Suppressor macrophage (primary cell): ENCODE data around the gene ITPR2.
"Not testable (repeated sequence)": the region's sequence is repeated elsewhere in the genome, so short reads cannot be mapped to it uniquely, and the experiment has no call there.

Source experiments
- DNase-seq, 4 experiments: peaks; one replicate each; pipeline ENCODE4 v3.0.0-alpha.2; 2020 to 2022

Gene ITPR2

DNA sequence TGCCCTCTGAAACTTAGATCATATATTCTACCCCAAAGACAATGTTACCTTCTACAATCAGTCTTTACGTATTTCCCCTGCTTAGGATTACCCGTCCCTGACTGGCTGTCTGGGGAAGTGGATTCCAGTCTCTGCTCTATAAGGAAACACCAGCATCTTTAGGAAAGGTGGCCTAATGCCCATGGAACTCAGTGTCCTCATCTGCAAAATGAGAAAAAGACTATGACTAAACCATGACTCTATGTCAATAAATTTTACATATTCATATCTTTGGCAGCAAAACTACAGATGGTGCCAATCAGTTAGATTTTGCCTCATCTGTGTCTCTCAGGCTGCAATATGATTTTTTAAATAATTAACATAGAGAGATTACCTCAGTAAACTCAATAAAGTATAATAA is 133.8 kb downstream of the ITPR2 start:
- no peak for DNase-seq

DNA sequence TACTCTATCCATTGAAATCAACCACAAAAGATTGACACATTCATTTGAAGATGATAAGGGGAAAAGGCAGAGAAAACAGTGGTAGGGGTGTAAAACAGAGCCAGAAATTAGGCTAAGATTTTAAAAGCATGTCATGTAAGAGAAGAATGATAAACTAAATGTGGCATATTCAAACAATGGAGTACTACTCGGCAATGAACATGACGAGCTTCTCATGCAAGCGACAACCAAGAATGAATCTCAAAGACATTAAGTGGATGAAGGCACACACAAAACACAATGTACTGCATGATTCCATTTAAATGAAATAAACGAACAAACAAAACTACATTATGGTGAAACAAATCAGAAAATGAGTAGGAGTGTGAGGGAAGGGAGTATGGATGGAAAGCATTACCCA is 134.8 kb downstream of the ITPR2 start:
- no peak for DNase-seq

DNA sequence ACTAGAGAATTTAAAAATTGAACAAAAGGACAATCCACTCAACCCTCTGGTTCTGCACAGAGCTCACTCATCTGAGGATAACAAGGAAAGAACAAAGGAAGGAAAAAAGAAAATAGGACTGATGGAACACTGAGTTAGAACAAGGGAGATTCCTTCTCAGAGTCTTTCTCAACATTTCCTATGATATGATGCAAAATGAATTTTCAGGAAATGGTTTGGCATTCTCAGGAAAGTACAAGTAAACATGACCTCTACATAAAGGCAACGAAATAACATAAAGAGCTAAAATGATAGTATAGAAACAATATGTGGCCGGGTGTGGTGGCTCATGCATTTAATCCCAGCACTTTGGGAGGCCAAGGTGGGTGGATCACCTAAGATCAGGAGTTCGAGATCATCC is 135.8 kb downstream of the ITPR2 start:
- DNase-seq, result no peak

GRCh38 chr12:26696613-26697092 is 136.3 kb downstream of the ITPR2 start:
- no peak for DNase-seq

GRCh38 chr12:26696048-26696612 is 136.9 kb downstream of the ITPR2 start:
- no peak for DNase-seq

DNA sequence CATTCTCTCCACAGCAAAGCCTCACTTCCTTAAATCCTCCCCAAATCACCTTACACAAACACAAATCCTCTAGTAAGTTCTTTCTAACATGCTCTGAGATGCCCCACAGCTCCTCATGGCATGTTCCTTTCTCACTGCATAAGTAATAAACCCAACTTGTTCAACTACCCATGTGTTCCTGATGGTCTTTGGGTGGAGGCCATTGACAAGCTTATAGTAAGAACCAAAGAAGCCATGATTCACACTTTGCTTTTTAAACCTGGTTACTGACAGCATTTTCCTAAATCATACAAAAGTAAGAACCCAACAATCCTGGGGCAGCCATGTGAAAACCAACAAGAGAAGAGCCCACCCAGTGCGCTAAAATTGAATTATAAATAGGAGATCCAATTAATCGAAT is 138.6 kb downstream of the ITPR2 start:
- DNase-seq, result no peak

- no peak for DNase-seq
These were observed 140.6 kb downstream of the ITPR2 start for GRCh38 chr12:26692407-26692806.

DNA sequence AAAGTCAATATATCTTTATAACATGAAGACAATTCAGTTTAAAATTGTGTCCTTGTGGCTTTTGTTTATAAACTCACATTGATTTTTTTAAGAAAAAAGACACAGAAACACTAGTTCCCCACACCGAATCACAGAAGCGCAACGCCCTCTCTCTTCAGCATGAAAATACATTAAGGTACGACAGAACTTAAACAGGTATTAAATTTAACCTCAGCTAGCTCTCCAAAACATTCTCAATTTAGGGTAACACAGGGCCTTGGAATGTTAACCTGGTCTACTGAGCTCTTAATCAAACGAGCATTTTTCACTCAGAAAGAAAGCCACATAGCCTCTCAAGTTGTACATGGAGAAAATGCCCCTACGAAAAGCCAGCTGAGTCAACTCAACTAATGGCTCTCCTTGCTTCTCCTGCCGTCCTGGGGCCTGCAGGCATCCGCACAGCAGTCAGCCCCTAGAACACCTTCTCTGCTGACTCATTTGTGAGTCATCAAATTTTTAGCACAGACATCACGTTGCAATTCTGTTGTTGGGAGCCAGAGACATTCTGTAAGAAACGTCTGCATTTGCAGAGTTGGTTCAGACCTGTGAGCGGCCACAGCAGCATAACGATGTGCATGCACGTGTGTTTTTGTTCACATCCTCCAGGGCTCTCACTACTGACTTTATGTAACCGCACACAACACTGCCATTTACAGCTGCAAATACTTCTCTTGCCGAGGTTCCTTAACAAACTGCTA is 141.6 kb downstream of the ITPR2 start:
- no peak for DNase-seq

GRCh38 chr12:26690601-26691000 is 142.4 kb downstream of the ITPR2 start:
- no peak for DNase-seq

- DNase-seq, result no peak
These were observed 143.6 kb downstream of the ITPR2 start for GRCh38 chr12:26689281-26689841.

DNA sequence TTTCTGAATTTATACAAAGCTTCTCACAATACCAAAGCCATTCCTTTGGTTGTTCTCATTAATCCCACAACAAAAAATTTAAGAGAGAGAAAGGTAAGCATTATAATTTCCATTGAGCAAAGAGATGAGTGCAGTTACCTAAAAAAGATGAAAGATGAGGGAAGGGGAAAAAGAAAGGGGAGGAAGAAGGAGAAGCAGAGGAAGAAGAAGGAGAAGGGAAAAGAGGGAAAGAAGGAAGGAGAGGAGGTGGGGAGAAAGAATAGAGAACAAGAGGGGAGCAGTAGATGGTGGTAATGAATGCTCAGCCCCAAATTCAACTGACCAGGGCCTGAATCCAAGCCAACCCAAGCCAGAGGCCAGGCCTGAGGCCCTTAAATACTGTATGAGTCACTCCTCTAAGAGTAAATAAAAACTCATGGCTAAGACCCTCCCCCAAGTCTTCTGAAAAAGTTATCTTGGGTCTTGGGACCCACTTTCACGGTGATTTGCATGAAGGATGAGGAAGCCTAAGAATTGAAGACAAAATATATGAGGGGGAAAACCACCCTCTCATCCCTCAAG is 144.6 kb downstream of the ITPR2 start:
- DNase-seq, result no peak

GRCh38 chr12:26686408-26686807 is 146.6 kb downstream of the ITPR2 start:
- DNase-seq, result no peak

DNA sequence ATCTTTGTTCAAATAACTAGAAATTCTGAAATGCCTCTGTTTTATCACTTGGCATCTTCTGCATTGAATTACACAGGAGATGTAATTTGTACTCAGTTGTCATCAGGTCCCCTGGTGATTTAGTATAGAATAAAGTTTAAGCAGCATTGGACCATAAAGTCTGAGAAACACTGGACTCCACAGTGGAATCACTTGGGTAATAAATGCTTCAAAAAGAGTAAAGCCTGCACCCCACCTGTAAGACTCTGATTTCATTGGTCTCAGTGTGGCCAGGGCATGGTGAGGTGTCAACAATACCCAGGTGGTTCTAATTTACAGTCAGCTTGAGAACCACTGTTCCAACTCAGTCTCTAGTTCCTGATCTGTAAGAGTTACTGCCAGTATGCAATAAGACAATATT is 148.9 kb downstream of the ITPR2 start:
- no peak for DNase-seq

GRCh38 chr12:26683443-26683842 is 149.6 kb downstream of the ITPR2 start:
- no peak for DNase-seq

- DNase-seq, result no peak
These were observed 152.1 kb downstream of the ITPR2 start for GRCh38 chr12:26680727-26681455.

- no peak for DNase-seq
These were observed 154.0 kb downstream of the ITPR2 start for GRCh38 chr12:26678697-26679660.

DNA sequence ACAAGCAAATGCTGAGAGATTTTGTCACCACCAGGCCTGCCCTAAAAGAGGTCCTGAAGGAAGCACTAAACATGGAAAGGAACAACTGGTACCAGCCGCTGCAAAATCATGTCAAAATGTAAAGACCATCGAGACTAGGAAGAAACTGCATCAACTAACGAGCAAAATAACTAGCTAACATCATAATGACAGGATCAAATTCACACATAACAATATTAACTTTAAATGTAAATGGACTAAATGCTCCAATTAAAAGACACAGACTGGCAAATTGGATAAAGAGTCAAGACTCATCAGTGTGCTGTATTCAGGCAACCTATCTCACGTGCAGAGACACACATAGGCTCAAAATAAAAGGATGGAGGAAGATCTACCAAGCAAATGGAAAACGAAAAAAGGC is 161.5 kb downstream of the ITPR2 start:
- DNase-seq, result not testable (repeated sequence)

- DNase-seq, result peak in 1 of 4 experiments; percentile 8
These were observed 164.1 kb downstream of the ITPR2 start for GRCh38 chr12:26668847-26669246.

DNA sequence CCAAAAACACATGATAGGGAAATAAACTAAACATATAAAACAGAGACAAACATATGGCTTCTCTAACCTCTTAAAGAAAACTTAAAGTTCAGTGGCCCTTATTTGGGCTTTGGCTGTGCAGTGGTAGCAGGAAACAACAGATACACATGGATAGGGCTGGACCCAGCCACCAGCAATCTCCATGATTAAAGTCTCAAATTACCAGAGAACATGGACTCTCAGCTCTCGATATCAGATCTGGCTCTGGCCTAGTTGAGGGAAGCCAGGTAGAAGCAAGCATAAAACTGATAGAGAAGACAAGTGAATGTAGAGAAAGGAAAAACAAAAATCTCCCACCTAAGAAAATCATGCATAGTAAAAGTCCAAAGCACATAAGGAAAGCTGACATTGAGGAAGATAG is 164.8 kb downstream of the ITPR2 start:
- no peak for DNase-seq

- no peak for DNase-seq
These were observed 166.7 kb downstream of the ITPR2 start for GRCh38 chr12:26666286-26666685.

DNA sequence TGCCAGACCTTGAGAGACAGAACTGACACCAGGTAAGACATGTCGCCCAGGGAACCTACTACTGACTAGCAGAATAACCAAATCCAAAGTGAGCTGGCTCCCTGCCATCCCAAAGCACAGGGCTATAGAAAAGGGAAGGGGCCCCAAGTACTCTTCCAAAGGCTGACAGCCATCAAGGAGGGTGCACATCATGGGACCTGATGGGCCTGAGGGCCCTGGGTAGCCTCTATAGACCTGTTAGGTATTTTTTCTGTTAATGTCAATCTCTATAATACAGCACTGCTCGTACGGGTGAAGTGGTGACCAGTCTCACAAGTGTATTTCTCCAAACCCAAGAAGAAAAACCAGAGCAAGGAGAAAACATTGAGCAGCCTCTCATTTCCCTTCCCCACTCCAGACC is 171.6 kb downstream of the ITPR2 start:
- no peak for DNase-seq

DNA sequence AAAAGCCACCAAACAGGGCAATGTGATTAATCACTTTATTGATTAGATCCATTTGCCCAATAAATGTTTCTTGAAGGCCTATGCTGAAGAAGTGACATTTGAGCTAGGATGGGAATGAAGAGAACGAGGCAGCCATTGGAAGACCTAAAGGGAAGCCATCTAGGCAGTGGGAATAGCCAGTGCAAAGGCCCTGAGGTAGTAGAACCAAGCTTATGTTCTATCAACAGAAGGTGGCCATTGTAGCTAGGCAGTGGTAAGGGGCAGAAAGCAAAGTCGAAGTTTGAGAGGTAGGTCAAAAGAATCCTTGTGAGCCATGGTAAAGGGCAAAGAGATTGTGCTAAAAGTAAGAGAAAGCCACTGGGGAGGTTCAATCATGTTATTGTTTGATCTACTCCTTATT is 173.1 kb downstream of the ITPR2 start:
- DNase-seq, result no peak
